ENCODE results near the gene HEPH. TPM values are rescaled to one million over a fixed set of nuclear protein-coding genes. Genes with fewer than 3 reads are reported as not detected.

HEPH gene
- total and polyA plus RNA-seq, 11 donors: 2.4 to 49.8 (median 20.1) TPM

GRCh38 chrX:66262807-66263206 lies 98.8 kb downstream of the HEPH start:
- Histone ChIP-seq H3K27me3 (peaks cover 0 to 13% (median 0%) of the 10 kb centered on the region in 9 donors), H3K36me3 (peaks cover 0 to 7% (median 0%) of the 10 kb centered on the region in 9 donors), H3K4me1 (no peaks in the 10 kb centered on the region), H3K9me3 (no peaks in the 10 kb centered on the region), H3K4me3 (no peak overlapping the region), H3K27ac (no peak overlapping the region)
- no peak for ATAC-seq
- TF ChIP-seq POLR2A (IDR thresholded peaks at IDR 0.05): no peak
- TF ChIP-seq, protein P1, sequence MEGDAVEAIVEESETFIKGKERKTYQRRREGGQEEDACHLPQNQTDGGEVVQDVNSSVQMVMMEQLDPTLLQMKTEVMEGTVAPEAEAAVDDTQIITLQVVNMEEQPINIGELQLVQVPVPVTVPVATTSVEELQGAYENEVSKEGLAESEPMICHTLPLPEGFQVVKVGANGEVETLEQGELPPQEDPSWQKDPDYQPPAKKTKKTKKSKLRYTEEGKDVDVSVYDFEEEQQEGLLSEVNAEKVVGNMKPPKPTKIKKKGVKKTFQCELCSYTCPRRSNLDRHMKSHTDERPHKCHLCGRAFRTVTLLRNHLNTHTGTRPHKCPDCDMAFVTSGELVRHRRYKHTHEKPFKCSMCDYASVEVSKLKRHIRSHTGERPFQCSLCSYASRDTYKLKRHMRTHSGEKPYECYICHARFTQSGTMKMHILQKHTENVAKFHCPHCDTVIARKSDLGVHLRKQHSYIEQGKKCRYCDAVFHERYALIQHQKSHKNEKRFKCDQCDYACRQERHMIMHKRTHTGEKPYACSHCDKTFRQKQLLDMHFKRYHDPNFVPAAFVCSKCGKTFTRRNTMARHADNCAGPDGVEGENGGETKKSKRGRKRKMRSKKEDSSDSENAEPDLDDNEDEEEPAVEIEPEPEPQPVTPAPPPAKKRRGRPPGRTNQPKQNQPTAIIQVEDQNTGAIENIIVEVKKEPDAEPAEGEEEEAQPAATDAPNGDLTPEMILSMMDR (IDR thresholded peaks at IDR 0.05): no peak
- intact Hi-C loops (cut with DNase I): no loop called here
- DNase-seq: no peak

Other genes starting within 250 kb of the HEPH start
- 100 to 1,000 TPM in 1 of 9 donors, 10 to 100 TPM in 6, 1 to 10 TPM in 2; 4.7 to 162 (median 28.3) TPM for gene VSIG4, start 124.2 kb upstream of the HEPH start, total RNA-seq
- 10 to 100 TPM in 1 of 2 donors, 1 to 10 TPM in 1; 9.5 to 27.4 TPM for gene VSIG4, start 124.2 kb upstream of the HEPH start, polyA plus RNA-seq

Measured in heart left ventricle (tissue), 16 donors.